LNCAP (cell line): ENCODE results near the gene ACKR1.

Source experiments
- TF ChIP-seq, protein P1 (sequence below): fragments of 450-650 bp; IDR thresholded peaks from 2 replicates; pipeline ENCODE4 v1.5.1; 2017; ENCODE audit warnings: mild to moderate bottlenecking

Gene ACKR1

DNA sequence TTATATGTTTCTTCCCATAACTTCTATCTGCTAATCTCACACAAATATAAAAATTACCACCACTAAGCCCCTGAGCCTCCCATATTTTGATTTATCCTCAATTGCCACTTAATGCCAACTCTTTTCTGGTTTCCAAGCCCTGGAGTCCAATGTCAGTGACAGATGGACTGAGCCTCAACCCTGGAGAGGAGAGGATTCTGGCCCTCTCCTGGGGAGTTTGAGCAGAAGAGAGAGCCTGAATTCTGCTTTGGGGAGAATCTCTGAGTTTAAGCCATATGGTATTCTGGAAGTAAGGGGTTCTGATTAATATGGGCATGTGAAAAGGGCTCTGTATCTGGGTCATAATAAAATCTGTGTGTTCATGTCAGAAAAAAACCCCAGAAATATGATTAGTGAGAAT lies 24.8 kb upstream of the ACKR1 start:
- TF ChIP-seq, protein P1, sequence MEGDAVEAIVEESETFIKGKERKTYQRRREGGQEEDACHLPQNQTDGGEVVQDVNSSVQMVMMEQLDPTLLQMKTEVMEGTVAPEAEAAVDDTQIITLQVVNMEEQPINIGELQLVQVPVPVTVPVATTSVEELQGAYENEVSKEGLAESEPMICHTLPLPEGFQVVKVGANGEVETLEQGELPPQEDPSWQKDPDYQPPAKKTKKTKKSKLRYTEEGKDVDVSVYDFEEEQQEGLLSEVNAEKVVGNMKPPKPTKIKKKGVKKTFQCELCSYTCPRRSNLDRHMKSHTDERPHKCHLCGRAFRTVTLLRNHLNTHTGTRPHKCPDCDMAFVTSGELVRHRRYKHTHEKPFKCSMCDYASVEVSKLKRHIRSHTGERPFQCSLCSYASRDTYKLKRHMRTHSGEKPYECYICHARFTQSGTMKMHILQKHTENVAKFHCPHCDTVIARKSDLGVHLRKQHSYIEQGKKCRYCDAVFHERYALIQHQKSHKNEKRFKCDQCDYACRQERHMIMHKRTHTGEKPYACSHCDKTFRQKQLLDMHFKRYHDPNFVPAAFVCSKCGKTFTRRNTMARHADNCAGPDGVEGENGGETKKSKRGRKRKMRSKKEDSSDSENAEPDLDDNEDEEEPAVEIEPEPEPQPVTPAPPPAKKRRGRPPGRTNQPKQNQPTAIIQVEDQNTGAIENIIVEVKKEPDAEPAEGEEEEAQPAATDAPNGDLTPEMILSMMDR: no peak

DNA sequence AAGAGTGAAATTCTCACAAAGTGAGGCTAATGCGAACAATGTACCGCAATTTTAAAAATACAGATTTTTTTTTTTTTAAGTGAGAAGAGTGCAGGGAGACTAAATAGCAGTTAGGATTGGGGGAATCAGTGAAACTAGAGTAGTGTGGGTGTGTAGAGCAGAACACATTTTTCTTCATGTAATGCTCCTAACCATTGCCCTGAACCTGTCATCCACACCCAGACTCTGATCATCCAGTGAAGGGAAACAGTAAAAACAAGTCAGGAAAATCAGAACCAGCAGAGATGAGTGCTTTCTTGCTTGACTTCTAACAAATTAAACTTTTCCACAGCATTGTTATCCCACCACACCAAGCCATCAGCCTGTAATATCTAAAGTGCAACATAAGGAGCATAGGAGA lies 24.2 kb upstream of the ACKR1 start:
- TF ChIP-seq, protein P1: no peak

DNA sequence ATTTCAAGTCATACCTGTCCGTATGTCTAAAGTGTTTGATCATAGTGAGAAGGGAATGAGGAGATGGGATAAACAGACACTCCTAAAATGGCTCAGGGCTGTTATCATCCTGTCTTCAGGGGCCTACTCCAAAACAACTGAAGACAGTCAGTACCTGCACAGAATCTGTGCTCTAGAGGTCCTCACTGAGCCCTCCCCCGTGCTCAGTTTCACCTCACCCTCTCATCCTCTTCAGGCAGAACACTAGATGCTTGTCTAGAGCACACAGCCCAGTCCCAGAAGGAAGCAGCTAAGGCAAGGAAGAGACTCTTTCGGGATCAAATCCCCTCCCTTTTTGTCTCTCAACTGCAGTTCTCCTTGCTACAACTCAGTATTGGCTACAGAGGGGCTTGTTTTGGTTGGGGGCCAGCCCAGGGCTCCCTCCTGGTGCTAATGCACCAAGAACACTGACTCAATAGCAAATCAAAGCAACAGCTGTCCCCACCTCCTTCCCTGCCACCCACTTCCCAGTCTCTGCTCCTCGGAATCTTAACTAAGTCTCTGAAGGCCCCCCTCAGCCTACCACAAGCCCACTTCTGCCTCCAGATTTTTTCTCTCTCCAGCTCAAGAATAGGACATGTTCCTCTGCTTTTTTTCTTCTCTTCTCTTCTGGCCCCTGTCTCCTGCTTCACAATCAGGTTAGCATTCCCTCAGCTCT lies 23.2 kb upstream of the ACKR1 start:
- TF ChIP-seq, protein P1: no peak

DNA sequence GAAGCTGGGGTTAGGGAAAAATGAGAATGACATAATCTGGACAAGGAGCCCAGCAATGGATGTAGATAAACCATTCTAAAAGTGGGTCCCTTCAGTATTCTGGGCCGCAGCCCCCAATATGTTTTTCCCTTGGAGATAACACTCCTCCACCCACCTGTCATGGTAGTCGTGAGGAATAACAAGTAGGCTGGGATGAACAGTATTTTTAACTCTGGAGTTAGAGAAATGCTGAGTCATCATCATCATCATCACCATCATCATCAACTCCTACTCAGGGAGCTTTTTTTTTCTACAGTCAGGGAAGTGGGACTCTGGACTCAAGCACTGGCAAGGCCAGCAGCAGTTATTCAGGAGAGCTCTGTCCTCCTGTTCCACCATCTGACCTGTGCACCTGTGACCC lies 20.5 kb upstream of the ACKR1 start:
- TF ChIP-seq, protein P1: no peak

DNA sequence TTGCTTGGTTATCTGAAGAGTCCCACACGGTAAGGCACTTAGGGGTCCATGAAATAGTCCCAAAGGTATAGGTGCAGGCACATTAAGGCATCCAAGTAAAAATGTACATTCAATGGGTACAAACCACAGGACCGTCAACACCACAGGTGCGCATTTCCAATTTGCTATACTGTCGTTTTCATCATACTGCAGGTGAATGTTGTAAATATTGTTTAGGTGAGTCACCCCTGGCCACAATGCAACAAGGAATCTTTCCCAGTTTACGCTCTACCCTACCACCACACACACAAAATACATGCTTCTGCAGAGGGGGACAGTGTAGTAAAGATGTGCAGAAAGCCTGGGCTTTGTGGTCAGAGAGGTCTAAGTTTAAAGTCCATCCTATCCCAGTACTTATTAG lies 19.6 kb upstream of the ACKR1 start:
- TF ChIP-seq, protein P1: no peak

DNA sequence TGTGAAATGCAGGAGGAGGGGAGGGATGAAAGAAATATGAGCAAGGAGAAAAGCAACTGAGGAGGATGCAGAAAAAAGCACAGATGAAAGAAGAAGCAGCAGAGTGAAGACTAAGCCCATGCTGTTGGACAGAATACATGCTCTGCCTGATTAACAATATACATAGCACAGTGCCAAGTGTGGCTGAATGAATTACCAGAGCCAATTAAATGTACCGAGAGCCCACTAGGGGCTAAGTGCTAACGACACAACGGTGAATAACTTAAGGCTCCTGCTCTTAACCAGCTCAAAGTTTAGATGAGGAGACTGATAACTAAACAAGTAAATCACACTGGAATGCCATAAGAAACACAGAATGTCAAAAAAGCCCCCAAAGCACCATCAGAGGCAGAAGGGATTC lies 17.6 kb upstream of the ACKR1 start:
- TF ChIP-seq, protein P1: no peak

DNA sequence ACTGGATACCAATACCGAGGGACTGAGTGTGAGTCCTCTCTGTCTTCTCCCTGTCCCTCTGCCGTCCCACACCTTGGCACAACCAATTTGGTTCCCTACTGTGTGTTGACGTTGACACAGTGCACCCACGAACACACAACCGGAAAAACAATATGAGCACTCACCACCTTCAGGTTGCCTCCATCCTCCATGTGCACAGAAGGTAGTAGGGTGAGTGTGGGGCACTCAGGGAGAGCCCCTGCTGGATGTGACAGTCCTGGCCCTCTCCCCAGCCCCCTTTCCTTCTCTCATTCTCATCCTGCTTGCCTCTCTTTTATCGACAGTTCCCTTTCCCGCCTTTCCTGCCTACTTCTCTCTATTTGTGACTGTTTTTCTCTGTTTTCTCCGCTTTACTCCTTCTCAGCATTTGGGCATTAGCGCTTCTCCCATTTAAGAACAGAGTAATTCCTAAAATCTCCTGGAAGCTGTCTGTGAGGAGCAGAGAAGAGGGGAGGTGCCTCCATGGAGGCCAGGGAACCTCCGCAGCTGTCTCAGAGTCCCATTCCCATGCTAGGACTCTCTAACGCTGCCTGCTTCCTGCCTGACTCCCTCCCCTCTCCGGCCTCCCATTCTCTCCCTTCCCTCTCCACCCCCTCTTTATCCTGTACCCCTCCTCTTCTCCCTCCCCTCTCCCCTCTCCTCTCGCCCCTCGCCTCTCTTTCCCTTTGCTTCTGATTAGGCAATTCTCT lies 16.9 kb upstream of the ACKR1 start:
- TF ChIP-seq, protein P1: no peak
